Embryonic facial prominence (tissue), 1 donor: ENCODE results near the gene SERPINB8.
A peak's percentile ranks its signal among the peaks of the same experiment; 100 is the strongest.
"Not testable (repeated sequence)": the region's sequence is repeated elsewhere in the genome, so short reads cannot be mapped to it uniquely, and the experiment has no call there.

Experiments
- DNase-seq: peaks from one replicate; pipeline ENCODE4 v3.0.0-alpha.2; 2016; ENCODE audit errors: extremely low spot score

SERPINB8 gene

GRCh38 chr18:63969942-63970808 lies at the start of gene SERPINB8:
Gene SERPINB8 (plus strand): TSS chr18:63970081. CDS start chr18:63978309, 8,228 bp downstream.
- DNase-seq, result peak; percentile 84

- DNase-seq, result no peak
These were observed 47.8 kb upstream of the SERPINB8 start for GRCh38 chr18:63922049-63922448.

GRCh38 chr18:63924551-63924950 lies 45.3 kb upstream of the SERPINB8 start:
- DNase-seq, result no peak

GRCh38 chr18:63928331-63928730 lies 41.5 kb upstream of the SERPINB8 start:
- no peak for DNase-seq

GRCh38 chr18:63929369-63929768 lies 40.5 kb upstream of the SERPINB8 start:
- not testable (repeated sequence) for DNase-seq

GRCh38 chr18:63930773-63931354 lies 39.0 kb upstream of the SERPINB8 start:
- no peak for DNase-seq

- DNase-seq, result no peak
These were observed 33.5 kb upstream of the SERPINB8 start for GRCh38 chr18:63936156-63936931.

GRCh38 chr18:63936932-63937393 lies 32.9 kb upstream of the SERPINB8 start:
- no peak for DNase-seq

- DNase-seq, result no peak
These were observed 29.9 kb upstream of the SERPINB8 start for GRCh38 chr18:63940008-63940407.

- not testable (repeated sequence) for DNase-seq
These were observed 29.3 kb upstream of the SERPINB8 start for GRCh38 chr18:63940543-63941050.

- no peak for DNase-seq
These were observed 22.7 kb upstream of the SERPINB8 start for GRCh38 chr18:63947051-63947790.

- no peak for DNase-seq
These were observed 20.7 kb upstream of the SERPINB8 start, which contains the start of gene HMSD for GRCh38 chr18:63949068-63949737. Gene HMSD (plus strand): TSS chr18:63949301. CDS start chr18:63953456, 4,155 bp downstream.

- no peak for DNase-seq
These were observed 18.6 kb upstream of the SERPINB8 start for GRCh38 chr18:63951302-63951705.

- DNase-seq, result no peak
These were observed 16.1 kb upstream of the SERPINB8 start for GRCh38 chr18:63953811-63954210.

- no peak for DNase-seq
These were observed 13.1 kb upstream of the SERPINB8 start for GRCh38 chr18:63956755-63957154.

GRCh38 chr18:63960891-63961290 lies 9.0 kb upstream of the SERPINB8 start:
- no peak for DNase-seq

- no peak for DNase-seq
These were observed 8.4 kb upstream of the SERPINB8 start for GRCh38 chr18:63961435-63961980.

- DNase-seq, result no peak
These were observed 7.7 kb upstream of the SERPINB8 start for GRCh38 chr18:63962137-63962536.

- no peak for DNase-seq
These were observed 6.1 kb upstream of the SERPINB8 start for GRCh38 chr18:63963615-63964256.

- DNase-seq, result no peak
These were observed 5.0 kb upstream of the SERPINB8 start for GRCh38 chr18:63964908-63965307.
